ENCODE data around the gene RBFOX2.
"Not testable (repeated sequence)": the region's sequence is repeated elsewhere in the genome, so short reads cannot be mapped to it uniquely, and the experiment has no call there.

DNA sequence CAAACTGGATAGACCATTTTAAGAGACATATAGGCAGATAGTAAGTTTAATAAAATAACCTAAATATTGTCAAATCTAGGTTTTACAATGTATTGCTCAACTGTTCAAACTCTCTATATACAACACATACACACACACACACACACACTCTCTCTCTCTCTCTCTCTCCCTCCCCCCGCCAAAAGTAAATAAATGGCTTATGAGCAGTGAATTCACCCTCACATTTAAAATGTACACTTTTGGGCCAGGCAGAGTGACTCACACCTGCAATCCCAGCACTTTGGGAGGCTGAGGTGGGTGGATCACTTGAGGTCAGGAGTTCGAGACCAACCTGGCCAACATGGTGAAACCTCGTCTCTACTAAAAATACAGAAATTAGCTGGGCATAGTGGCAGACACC lies 227.3 kb downstream of the RBFOX2 start:
- TF ChIP-seq POLR2A (IDR thresholded peaks at IDR 0.05): not testable (repeated sequence)
- TF ChIP-seq, protein P1, sequence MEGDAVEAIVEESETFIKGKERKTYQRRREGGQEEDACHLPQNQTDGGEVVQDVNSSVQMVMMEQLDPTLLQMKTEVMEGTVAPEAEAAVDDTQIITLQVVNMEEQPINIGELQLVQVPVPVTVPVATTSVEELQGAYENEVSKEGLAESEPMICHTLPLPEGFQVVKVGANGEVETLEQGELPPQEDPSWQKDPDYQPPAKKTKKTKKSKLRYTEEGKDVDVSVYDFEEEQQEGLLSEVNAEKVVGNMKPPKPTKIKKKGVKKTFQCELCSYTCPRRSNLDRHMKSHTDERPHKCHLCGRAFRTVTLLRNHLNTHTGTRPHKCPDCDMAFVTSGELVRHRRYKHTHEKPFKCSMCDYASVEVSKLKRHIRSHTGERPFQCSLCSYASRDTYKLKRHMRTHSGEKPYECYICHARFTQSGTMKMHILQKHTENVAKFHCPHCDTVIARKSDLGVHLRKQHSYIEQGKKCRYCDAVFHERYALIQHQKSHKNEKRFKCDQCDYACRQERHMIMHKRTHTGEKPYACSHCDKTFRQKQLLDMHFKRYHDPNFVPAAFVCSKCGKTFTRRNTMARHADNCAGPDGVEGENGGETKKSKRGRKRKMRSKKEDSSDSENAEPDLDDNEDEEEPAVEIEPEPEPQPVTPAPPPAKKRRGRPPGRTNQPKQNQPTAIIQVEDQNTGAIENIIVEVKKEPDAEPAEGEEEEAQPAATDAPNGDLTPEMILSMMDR (IDR thresholded peaks at IDR 0.05): not testable (repeated sequence)
